IMR-90 (cell line): ENCODE data around the gene SULT1C4. TPM values are rescaled to one million over a fixed set of nuclear protein-coding genes. Genes with fewer than 3 reads are reported as not detected.

Experiments used
- ATAC-seq: fragments of 200-7000 bp; cut with Tn5 transposase; 2 replicates; pipeline ENCODE4 v1.9.1; 2020; ENCODE audit warnings: low read depth, mild to moderate bottlenecking, moderate library complexity
- BruUV-seq: library from RNA; stranded (reverse); fragments of 400-500 nt; replicated peaks from 2 replicates; lab custom pipeline; 2021; lab: Mats Ljungman, UMichigan
- CTCF ChIA-PET: fragments of 300-600 bp; formaldehyde crosslinking; extraction: SDS; loops from one replicate; lab custom pipeline; 2021; ENCODE audit warnings: antibody characterized with exemption; lab: Yijun Ruan, JAX
- POLR2A ChIA-PET: fragments of 300-600 bp; sonication (Branson Sonifier 250); formaldehyde crosslinking; loops from one replicate; lab custom pipeline; 2022; ENCODE audit warnings: antibody characterized with exemption; ENCODE audit not compliant: unreplicated experiment; lab: Charles Lee
- DNase-seq: peaks from one replicate; pipeline ENCODE4 v3.0.0; 2013
- H2AFZ ChIP-seq: replicated peaks from 2 replicates; pipeline ENCODE3; 2013; ENCODE audit warnings: low read length, mild to moderate bottlenecking; ENCODE audit not compliant: poor library complexity
- H2AK5ac ChIP-seq: 2 replicates; pipeline ENCODE4 v1.6.1; 2013; ENCODE audit warnings: low read depth, low read length, inconsistent platforms
- H2AK9ac ChIP-seq: replicated peaks from 2 replicates; pipeline ENCODE3; 2013; ENCODE audit warnings: mild to moderate bottlenecking, low read depth, low read length, moderate library complexity; ENCODE audit not compliant: poor library complexity
- H2BK120ac ChIP-seq: 2 replicates; pipeline ENCODE4 v1.6.1; 2013; ENCODE audit warnings: low read depth, low read length, inconsistent platforms
- H2BK15ac ChIP-seq: 3 replicates; pipeline ENCODE4 v1.6.1; 2013; ENCODE audit warnings: low read depth, low read length, inconsistent platforms
- H2BK20ac ChIP-seq: 2 replicates; pipeline ENCODE4 v1.6.1; 2013; ENCODE audit warnings: low read depth, mild to moderate bottlenecking, inconsistent platforms, low read length, moderate library complexity
- H2BK5ac ChIP-seq: 2 replicates; pipeline ENCODE4 v1.6.1; 2013; ENCODE audit warnings: mild to moderate bottlenecking, low read depth, low read length, inconsistent platforms; ENCODE audit not compliant: poor library complexity, severe bottlenecking
- H3K14ac ChIP-seq: replicated peaks from 2 replicates; pipeline ENCODE4 v1.6.1; 2013; ENCODE audit warnings: low read depth, low read length, inconsistent platforms
- H3K18ac ChIP-seq: 2 replicates; pipeline ENCODE4 v1.6.1; 2013; ENCODE audit warnings: low read depth, low read length, control low read depth
- H3K23ac ChIP-seq: 2 replicates; pipeline ENCODE4 v1.6.1; 2013; ENCODE audit warnings: low read depth, low read length, inconsistent platforms
- H3K27ac ChIP-seq: 2 replicates; pipeline ENCODE4 v1.5.1; 2013; ENCODE audit warnings: mild to moderate bottlenecking, control low read depth, low read length; ENCODE audit not compliant: insufficient read depth
- H3K27me3 ChIP-seq: 2 replicates; pipeline ENCODE4 v1.6.1; 2013; ENCODE audit warnings: low read length; ENCODE audit not compliant: control insufficient read depth, insufficient read depth
- H3K36me3 ChIP-seq: 2 replicates; pipeline ENCODE4 v1.6.1; 2013; ENCODE audit warnings: low read length, mixed read lengths; ENCODE audit not compliant: control insufficient read depth, insufficient read depth
- H3K4ac ChIP-seq: 2 replicates; pipeline ENCODE4 v1.6.1; 2013; ENCODE audit warnings: low read depth, low read length, inconsistent platforms
- H3K4me1 ChIP-seq: 2 replicates; pipeline ENCODE4 v1.6.1; 2013; ENCODE audit warnings: low read length, mixed read lengths; ENCODE audit not compliant: control insufficient read depth, insufficient read depth
- H3K4me2 ChIP-seq: 2 replicates; pipeline ENCODE4 v1.6.1; 2013; ENCODE audit warnings: low read depth, mild to moderate bottlenecking, control low read depth, low read length, moderate library complexity
- H3K4me3 ChIP-seq: 2 replicates; pipeline ENCODE4 v1.5.1; 2013; ENCODE audit warnings: low read depth, mild to moderate bottlenecking, control low read depth, low read length, moderate library complexity; ENCODE audit not compliant: insufficient read depth
- H3K56ac ChIP-seq: 2 replicates; pipeline ENCODE4 v1.6.1; 2013; ENCODE audit warnings: low read length, inconsistent platforms; ENCODE audit not compliant: insufficient read depth; ENCODE audit errors: extremely low read depth
- H3K79me1 ChIP-seq, 2 experiments: 2 replicates each; pipeline ENCODE4 v1.6.1; 2013; ENCODE audit warnings: low read length in 2 of 2, inconsistent platforms in 1 of 2, low read depth in 1 of 2
- H3K9ac ChIP-seq: 2 replicates; pipeline ENCODE4 v1.6.1; 2013; ENCODE audit warnings: low read depth, low read length, control low read depth
- H3K9me1 ChIP-seq: 2 replicates; pipeline ENCODE4 v1.6.1; 2013; ENCODE audit warnings: low read length, inconsistent platforms; ENCODE audit not compliant: insufficient read depth
- H3K9me3 ChIP-seq: 2 replicates; pipeline ENCODE4 v1.6.1; 2013; ENCODE audit warnings: low read length; ENCODE audit not compliant: control insufficient read depth, insufficient read depth
- H4K20me1 ChIP-seq: 2 replicates; pipeline ENCODE4 v1.6.1; 2013; ENCODE audit warnings: low read length, inconsistent platforms; ENCODE audit not compliant: insufficient read depth
- H4K5ac ChIP-seq: 2 replicates; pipeline ENCODE4 v1.6.1; 2013; ENCODE audit warnings: mild to moderate bottlenecking, low read depth, low read length, control low read depth
- H4K8ac ChIP-seq, 2 experiments: 2 replicates each; pipeline ENCODE4 v1.6.1; 2013; ENCODE audit warnings: low read depth in 2 of 2, low read length in 2 of 2, control low read depth in 1 of 2, inconsistent platforms in 1 of 2
- H4K91ac ChIP-seq: 2 replicates; pipeline ENCODE4 v1.6.1; 2013; ENCODE audit warnings: low read depth, low read length, inconsistent platforms; ENCODE audit not compliant: insufficient read depth
- BHLHE40 ChIP-seq: fragments of 150-350 bp; IDR thresholded peaks from 2 replicates; pipeline ENCODE4 v1.6.1; 2016; ENCODE audit warnings: mild to moderate bottlenecking, low read depth, low read length
- CEBPB ChIP-seq: IDR thresholded peaks from 2 replicates; pipeline ENCODE4 v1.6.1; 2012; ENCODE audit warnings: low read depth, low read length, improper control_type of control experiment
- CHD1 ChIP-seq: IDR thresholded peaks from 2 replicates; pipeline ENCODE4 v1.6.1; 2012; ENCODE audit warnings: low read depth, low read length, improper control_type of control experiment
- CTCF ChIP-seq: conservative IDR thresholded peaks from 2 replicates; pipeline ENCODE4 v1.5.1; 2012; ENCODE audit warnings: mild to moderate bottlenecking, low read depth, low read length, improper control_type of control experiment
- FOS ChIP-seq: fragments of 150-350 bp; IDR thresholded peaks from 2 replicates; pipeline ENCODE4 v1.6.1; 2016; ENCODE audit warnings: low read depth, low read length
- MAFK ChIP-seq: IDR thresholded peaks from 2 replicates; pipeline ENCODE4 v1.6.1; 2012; ENCODE audit warnings: low read depth, low read length, improper control_type of control experiment
- MAZ ChIP-seq: IDR thresholded peaks from 2 replicates; pipeline ENCODE4 v1.6.1; 2012; ENCODE audit warnings: low read depth, mild to moderate bottlenecking, low read length, improper control_type of control experiment, moderate library complexity, borderline replicate concordance
- MXI1 ChIP-seq: IDR thresholded peaks from 2 replicates; pipeline ENCODE4 v1.6.1; 2012; ENCODE audit warnings: low read depth, mild to moderate bottlenecking, low read length, moderate library complexity, borderline replicate concordance
- NFE2L2 ChIP-seq: fragments of 150-350 bp; IDR thresholded peaks from 2 replicates; pipeline ENCODE4 v1.6.1; 2016; ENCODE audit warnings: low read depth, mild to moderate bottlenecking, low read length
- POLR2A ChIP-seq: IDR thresholded peaks from 2 replicates; pipeline ENCODE4 v1.6.1; 2012; ENCODE audit warnings: mild to moderate bottlenecking, low read depth, low read length
- RAD21 ChIP-seq: IDR thresholded peaks from 2 replicates; pipeline ENCODE4 v1.6.1; 2012; ENCODE audit warnings: low read length, improper control_type of control experiment
- RCOR1 ChIP-seq: IDR thresholded peaks from 2 replicates; pipeline ENCODE4 v1.6.1; 2012; ENCODE audit warnings: mild to moderate bottlenecking, low read length, improper control_type of control experiment; ENCODE audit not compliant: insufficient replicate concordance
- RFX5 ChIP-seq: IDR thresholded peaks from 2 replicates; pipeline ENCODE4 v1.8.0; 2012; ENCODE audit warnings: low read depth, mild to moderate bottlenecking, low read length, moderate library complexity
- SMC3 ChIP-seq: fragments of 150-350 bp; IDR thresholded peaks from 2 replicates; pipeline ENCODE4 v1.6.1; 2016; ENCODE audit warnings: low read depth, mild to moderate bottlenecking, antibody characterized with exemption, low read length, moderate library complexity
- WGBS, 2 experiments: methylation state at CpG; one replicate each; pipeline versions ENCODE4 v1.1.5 to v1.1.7; 2013; ENCODE audit warnings: missing lambda C conversion rate in 2 of 2; ENCODE audit not compliant: insufficient read length in 1 of 2; ENCODE audit errors: extremely low coverage in 2 of 2; 5-methylcytosine and 5-hydroxymethylcytosine counted together
- dilution Hi-C: fragments of 300-500 bp; cut with HindIII; formaldehyde crosslinking; loops from one replicate; pipeline ENCODE4 v1.14.3; 2018; ENCODE audit warnings: low sequenced_read_pairs; ENCODE audit not compliant: unreplicated experiment
- in situ Hi-C: fragments of 300-500 bp; cut with MboI; formaldehyde crosslinking; loops from 3 replicates; pipeline ENCODE4 v1.14.3; 2019; ENCODE audit warnings: low sequenced_read_pairs, inconsistent platforms, mixed read lengths
- intact Hi-C: fragments of 100-400 bp; cut with micrococcal nuclease; formaldehyde crosslinking; loops from 2 replicates; pipeline ENCODE4 v1.10.0; 2022
- polyA plus RNA-seq, 3 experiments: library from polyadenylated mRNA; depleted of rRNA; stranded (reverse); fragments of >200 nt; gene quantifications; 2 replicates each; pipeline ENCODE4 v1.2.3, GENCODE V29; 2012; ENCODE audit warnings: low replicate concordance in 1 of 3
- total RNA-seq: library from RNA; depleted of rRNA; stranded (reverse); fragments of >200 nt; gene quantifications from 2 replicates; pipeline ENCODE4 v1.2.3, GENCODE V29; 2012
- TF ChIP-seq, protein P1 (sequence below): fragments of 150-350 bp; IDR thresholded peaks from 2 replicates; pipeline ENCODE4 v1.6.1; 2016; ENCODE audit warnings: low read depth, mild to moderate bottlenecking, low read length, moderate library complexity, borderline replicate concordance
- TF ChIP-seq, protein P2 (sequence below): fragments of 150-350 bp; IDR thresholded peaks from 2 replicates; pipeline ENCODE4 v1.6.1; 2017; ENCODE audit warnings: mild to moderate bottlenecking, antibody characterized with exemption, low read length, low read depth

The SULT1C4 gene
- total and polyA plus RNA-seq, 2 of the 4 experiments (the other 2 are of a cell fraction), result 0.36 to 0.50 TPM

- no peak overlapping the region for H2AK9ac ChIP-seq
- no peaks in the 10 kb centered on the region for H3K4me1 ChIP-seq
- H4K91ac ChIP-seq, result no peak overlapping the region
- no peak overlapping the region for H3K27ac ChIP-seq
- TF ChIP-seq CEBPB, result no peak
- no peak for TF ChIP-seq MAFK
- no peak for TF ChIP-seq MAZ
- no peak for TF ChIP-seq RCOR1
- TF ChIP-seq, protein P1, sequence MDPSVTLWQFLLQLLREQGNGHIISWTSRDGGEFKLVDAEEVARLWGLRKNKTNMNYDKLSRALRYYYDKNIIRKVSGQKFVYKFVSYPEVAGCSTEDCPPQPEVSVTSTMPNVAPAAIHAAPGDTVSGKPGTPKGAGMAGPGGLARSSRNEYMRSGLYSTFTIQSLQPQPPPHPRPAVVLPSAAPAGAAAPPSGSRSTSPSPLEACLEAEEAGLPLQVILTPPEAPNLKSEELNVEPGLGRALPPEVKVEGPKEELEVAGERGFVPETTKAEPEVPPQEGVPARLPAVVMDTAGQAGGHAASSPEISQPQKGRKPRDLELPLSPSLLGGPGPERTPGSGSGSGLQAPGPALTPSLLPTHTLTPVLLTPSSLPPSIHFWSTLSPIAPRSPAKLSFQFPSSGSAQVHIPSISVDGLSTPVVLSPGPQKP, result no peak
- TF ChIP-seq RFX5, result no peak
- TF ChIP-seq NFE2L2, result no peak
- no peak for TF ChIP-seq CTCF
- TF ChIP-seq, protein P2, sequence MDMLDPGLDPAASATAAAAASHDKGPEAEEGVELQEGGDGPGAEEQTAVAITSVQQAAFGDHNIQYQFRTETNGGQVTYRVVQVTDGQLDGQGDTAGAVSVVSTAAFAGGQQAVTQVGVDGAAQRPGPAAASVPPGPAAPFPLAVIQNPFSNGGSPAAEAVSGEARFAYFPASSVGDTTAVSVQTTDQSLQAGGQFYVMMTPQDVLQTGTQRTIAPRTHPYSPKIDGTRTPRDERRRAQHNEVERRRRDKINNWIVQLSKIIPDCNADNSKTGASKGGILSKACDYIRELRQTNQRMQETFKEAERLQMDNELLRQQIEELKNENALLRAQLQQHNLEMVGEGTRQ, result no peak
- no peak for TF ChIP-seq BHLHE40
- TF ChIP-seq MXI1, result no peak
- no peak for TF ChIP-seq FOS
- no peak for TF ChIP-seq CHD1
- no peak for TF ChIP-seq RAD21
- TF ChIP-seq POLR2A, result no peak
- no peak for TF ChIP-seq SMC3
- H3K18ac ChIP-seq, result no peak overlapping the region
- no peaks in the 10 kb centered on the region for H4K20me1 ChIP-seq
- H3K9me1 ChIP-seq, result no peaks in the 10 kb centered on the region
- H3K4me3 ChIP-seq, result no peak overlapping the region
- intact Hi-C loops (no loop called here), in situ Hi-C loops (no loop called here), dilution Hi-C loops (no loop called here)
- no peak overlapping the region for H4K8ac ChIP-seq
- no peaks in the 10 kb centered on the region for H3K36me3 ChIP-seq
- no peak overlapping the region for H3K23ac ChIP-seq
- H2AFZ ChIP-seq, result no peak overlapping the region
- no peak overlapping the region for H2BK15ac ChIP-seq
- H2BK5ac ChIP-seq, result no peak overlapping the region
- CTCF ChIA-PET, result no interaction called here
- POLR2A ChIA-PET, result no interaction called here
- no peaks in the 10 kb centered on the region for H3K27me3 ChIP-seq
- BruUV-seq, result no TSS peak
- no peak overlapping the region for H2BK120ac ChIP-seq
- H2AK5ac ChIP-seq, result no peak overlapping the region
- H4K5ac ChIP-seq, result no peak overlapping the region
- WGBS, 2 experiments, result no CpG with 5 or more reads among the region's 1 CpG
- no peak overlapping the region for H3K14ac ChIP-seq
- H3K56ac ChIP-seq, result no peak overlapping the region
- no peak for ATAC-seq
- no peak overlapping the region for H2BK20ac ChIP-seq
- DNase-seq, result no peak
- H3K4me2 ChIP-seq, result no peak overlapping the region
- no peaks in the 10 kb centered on the region for H3K79me1 ChIP-seq
- H3K4ac ChIP-seq, result no peak overlapping the region
- peaks cover 8% of the 10 kb centered on the region; the same call in 1 of the 2 replicates for H3K9me3 ChIP-seq
- H3K9ac ChIP-seq, result no peak overlapping the region
Observed at GRCh38 chr2:108392029-108392428, 14.3 kb downstream of the SULT1C4 start.
